ENCODE data around the gene SSBP3.
"Not testable (repeated sequence)": the region's sequence is repeated elsewhere in the genome, so short reads cannot be mapped to it uniquely, and the experiment has no call there.

SSBP3 gene

GRCh38 chr1:54392401-54392800 lies 13.8 kb downstream of the SSBP3 start:
- no peak for DNase-seq (ENCODE audit: low spot score)

GRCh38 chr1:54391450-54392209 lies 14.6 kb downstream of the SSBP3 start:
- DNase-seq (ENCODE audit: low spot score): no peak

GRCh38 chr1:54390655-54391054 lies 15.5 kb downstream of the SSBP3 start:
- no peak for DNase-seq (ENCODE audit: low spot score)

- not testable (repeated sequence) for DNase-seq (ENCODE audit: low spot score)
Observed at GRCh38 chr1:54389608-54390007, 16.6 kb downstream of the SSBP3 start.

- DNase-seq (ENCODE audit: low spot score): no peak
Observed at GRCh38 chr1:54387419-54387818, 18.8 kb downstream of the SSBP3 start.

- no peak for DNase-seq (ENCODE audit: low spot score)
Observed at GRCh38 chr1:54385727-54386022, 20.5 kb downstream of the SSBP3 start.

- DNase-seq (ENCODE audit: low spot score): peak; percentile 66
Observed at GRCh38 chr1:54384918-54385726, 21.1 kb downstream of the SSBP3 start.

- DNase-seq (ENCODE audit: low spot score): no peak
Observed at GRCh38 chr1:54384471-54384870, 21.7 kb downstream of the SSBP3 start.

GRCh38 chr1:54381524-54381923 lies 24.7 kb downstream of the SSBP3 start:
- DNase-seq (ENCODE audit: low spot score): no peak

- no peak for DNase-seq (ENCODE audit: low spot score)
Observed at GRCh38 chr1:54380290-54380882, 25.8 kb downstream of the SSBP3 start.

GRCh38 chr1:54379555-54380289 lies 26.5 kb downstream of the SSBP3 start:
- no peak for DNase-seq (ENCODE audit: low spot score)

GRCh38 chr1:54378874-54379554 lies 27.2 kb downstream of the SSBP3 start:
- DNase-seq (ENCODE audit: low spot score): no peak

- no peak for DNase-seq (ENCODE audit: low spot score)
Observed at GRCh38 chr1:54378157-54378873, 27.9 kb downstream of the SSBP3 start.

- no peak for DNase-seq (ENCODE audit: low spot score)
Observed at GRCh38 chr1:54377040-54377691, 29.0 kb downstream of the SSBP3 start.

GRCh38 chr1:54376430-54377039 lies 29.7 kb downstream of the SSBP3 start:
- no peak for DNase-seq (ENCODE audit: low spot score)

- DNase-seq (ENCODE audit: low spot score): no peak
Observed at GRCh38 chr1:54375712-54376429, 30.3 kb downstream of the SSBP3 start.

- DNase-seq (ENCODE audit: low spot score): no peak
Observed at GRCh38 chr1:54375298-54375697, 30.9 kb downstream of the SSBP3 start.

GRCh38 chr1:54374766-54375165 lies 31.4 kb downstream of the SSBP3 start:
- no peak for DNase-seq (ENCODE audit: low spot score)

GRCh38 chr1:54372978-54373377 lies 33.2 kb downstream of the SSBP3 start:
- DNase-seq (ENCODE audit: low spot score): no peak

GRCh38 chr1:54371942-54372275 lies 34.3 kb downstream of the SSBP3 start:
- DNase-seq (ENCODE audit: low spot score): no peak
